HCT116 (cell line): Measurements from ENCODE around the gene MMD2. TPM values are rescaled to one million over a fixed set of nuclear protein-coding genes. Genes with fewer than 3 reads are reported as not detected.

Experiments used
- ATAC-seq: fragments of 200-7000 bp; cut with Tn5 transposase; 2 replicates; pipeline ENCODE4 v1.9.1; 2020; ENCODE audit warnings: mild to moderate bottlenecking, moderate library complexity
- BruUV-seq: library from RNA; stranded (reverse); fragments of 400-500 nt; replicated peaks from 2 replicates; lab custom pipeline; 2021; lab: Mats Ljungman, UMichigan
- CTCF ChIA-PET: fragments of 300-600 bp; sonication (Branson Sonifier 250); formaldehyde crosslinking; loops from one replicate; lab custom pipeline; 2021; ENCODE audit warnings: antibody characterized with exemption; lab: Charles Lee
- POLR2A ChIA-PET: fragments of 300-600, 350-600 bp; sonication (Branson Sonifier 250); formaldehyde crosslinking; loops from one replicate; lab custom pipeline; 2021; ENCODE audit warnings: antibody characterized with exemption; lab: Charles Lee
- RAD21 ChIA-PET, 2 experiments: fragments of 300-600 bp; sonication (Branson Sonifier 250); formaldehyde crosslinking; loops; one replicate each; lab custom pipeline; 2023; ENCODE audit warnings: low total read pairs in 2 of 2; ENCODE audit not compliant: uncharacterized antibody in 2 of 2, unreplicated experiment in 2 of 2, low non-redundant PET in 1 of 2; lab: Charles Lee
- DNase-seq: peaks from one replicate; pipeline ENCODE4 v3.0.0-alpha.2; 2010; ENCODE audit warnings: low read depth, low spot score
- H2AFZ ChIP-seq: fragments of 200-600 bp; shearing (Covaris generic), sonication (generic); 2 replicates; pipeline ENCODE4 v1.6.1; 2017; ENCODE audit warnings: low read depth, mixed run types, mixed read lengths, antibody characterized with exemption, low read length; ENCODE audit not compliant: poor library complexity, severe bottlenecking
- H3K27ac ChIP-seq: 2 replicates; pipeline ENCODE4 v1.5.1; 2012; ENCODE audit warnings: low read depth, low read length
- H3K27me3 ChIP-seq: fragments of 200-600 bp; sonication (generic); 2 replicates; pipeline ENCODE4 v1.6.1; 2016; ENCODE audit warnings: mixed run types, low read length, mixed read lengths; ENCODE audit not compliant: insufficient read depth
- H3K36me3 ChIP-seq, 2 experiments: fragments of 200-500 bp in 1 of 2; fragments of 200-600 bp in 1 of 2; sonication (Bioruptor generic) in 1 of 2; sonication (generic) in 1 of 2; 2 replicates each; pipeline versions ENCODE4 v1.5.1 to v1.6.1; 2014 to 2016; ENCODE audit warnings: low read length in 2 of 2, inconsistent platforms in 1 of 2, mixed read lengths in 1 of 2, mixed run types in 1 of 2; ENCODE audit not compliant: insufficient read depth in 2 of 2, control insufficient read depth in 1 of 2
- H3K4me1 ChIP-seq, 2 experiments: fragments of 200-600 bp in 1 of 2; sonication (generic) in 1 of 2; 2 replicates each; pipeline versions ENCODE4 v1.5.1 to v1.6.1; 2012 to 2017; ENCODE audit warnings: low read length in 2 of 2, inconsistent platforms in 1 of 2, mild to moderate bottlenecking in 1 of 2, mixed read lengths in 1 of 2, mixed run types in 1 of 2, moderate library complexity in 1 of 2; ENCODE audit not compliant: insufficient read depth in 2 of 2, control insufficient read depth in 1 of 2
- H3K4me2 ChIP-seq: fragments of 200-600 bp; sonication (generic); 2 replicates; pipeline ENCODE4 v1.6.1; 2017; ENCODE audit warnings: mixed run types, low read length, mixed read lengths
- H3K4me3 ChIP-seq, 2 experiments: fragments of 200-600 bp in 1 of 2; sonication (generic) in 1 of 2; replicated peaks in 1 of 2; 2 replicates each; pipeline ENCODE4 v1.5.1; 2011 to 2016; ENCODE audit warnings: low read length in 2 of 2, control low read depth in 1 of 2, low read depth in 1 of 2, mild to moderate bottlenecking in 1 of 2, mixed read lengths in 1 of 2, mixed run types in 1 of 2
- H3K79me2 ChIP-seq: fragments of 200-600 bp; sonication (generic); 2 replicates; pipeline ENCODE4 v1.6.1; 2017; ENCODE audit warnings: mild to moderate bottlenecking, mixed run types, low read length, moderate library complexity, mixed read lengths; ENCODE audit not compliant: insufficient read depth
- H3K9ac ChIP-seq: fragments of 200-600 bp; sonication (generic); 2 replicates; pipeline ENCODE4 v1.6.1; 2016; ENCODE audit warnings: low read length, mixed read lengths
- H3K9me2 ChIP-seq: fragments of 200-600 bp; sonication (generic), shearing (Covaris generic); 2 replicates; pipeline ENCODE4 v1.6.1; 2017; ENCODE audit warnings: mixed run types, mild to moderate bottlenecking, moderate library complexity; ENCODE audit not compliant: insufficient read depth
- H3K9me3 ChIP-seq, 2 experiments: fragments of 200-500 bp in 1 of 2; fragments of 200-600 bp in 1 of 2; sonication (Bioruptor generic) in 1 of 2; sonication (generic) in 1 of 2; 2 replicates each; pipeline ENCODE4 v1.6.1; 2014 to 2017; ENCODE audit warnings: low read length in 2 of 2, mixed read lengths in 2 of 2, inconsistent platforms in 1 of 2, low read depth in 1 of 2, mild to moderate bottlenecking in 1 of 2, mixed run types in 1 of 2, moderate library complexity in 1 of 2; ENCODE audit not compliant: control insufficient read depth in 1 of 2, insufficient read depth in 1 of 2
- H4K20me1 ChIP-seq: fragments of 200-600 bp; sonication (generic), shearing (Covaris generic); 2 replicates; pipeline ENCODE4 v1.6.1; 2017; ENCODE audit warnings: mixed run types, mild to moderate bottlenecking, moderate library complexity; ENCODE audit not compliant: insufficient read depth
- CEBPB ChIP-seq: IDR thresholded peaks from 2 replicates; pipeline ENCODE4 v1.6.1; 2012; ENCODE audit warnings: low read depth
- EGR1 ChIP-seq: IDR thresholded peaks from 2 replicates; pipeline ENCODE4 v1.6.1; 2012; ENCODE audit warnings: low read depth
- ELF1 ChIP-seq: IDR thresholded peaks from 2 replicates; pipeline ENCODE4 v1.6.1; 2012; ENCODE audit warnings: low read depth, borderline replicate concordance
- EZH2 ChIP-seq: fragments of 200-600 bp; sonication (generic); IDR thresholded peaks from 2 replicates; pipeline ENCODE4 v1.6.1; 2017; ENCODE audit warnings: antibody characterized with exemption, mixed run types
- FOSL1 ChIP-seq: IDR thresholded peaks from 2 replicates; pipeline ENCODE4 v1.6.1; 2012; ENCODE audit warnings: low read depth
- JUND ChIP-seq: IDR thresholded peaks from 2 replicates; pipeline ENCODE4 v1.6.1; 2012
- POLR2A ChIP-seq: IDR thresholded peaks from 2 replicates; pipeline ENCODE4 v1.7.0; 2011; ENCODE audit warnings: borderline replicate concordance; ENCODE audit not compliant: insufficient read depth, insufficient read length; ENCODE audit errors: extremely low read depth
- RAD21 ChIP-seq: IDR thresholded peaks from 2 replicates; pipeline ENCODE4 v1.6.1; 2012; ENCODE audit warnings: low read depth, mild to moderate bottlenecking
- REST ChIP-seq: IDR thresholded peaks from 2 replicates; pipeline ENCODE4 v1.6.1; 2012; ENCODE audit warnings: low read depth
- SP1 ChIP-seq: IDR thresholded peaks from 2 replicates; pipeline ENCODE4 v1.6.1; 2012; ENCODE audit warnings: low read depth
- SRF ChIP-seq: IDR thresholded peaks from 2 replicates; pipeline ENCODE4 v1.6.1; 2012; ENCODE audit warnings: low read depth
- ZBTB33 ChIP-seq: IDR thresholded peaks from 2 replicates; pipeline ENCODE4 v1.6.1; 2011; ENCODE audit warnings: mild to moderate bottlenecking, low read length, moderate library complexity; ENCODE audit not compliant: insufficient replicate concordance; ENCODE audit errors: extremely low read depth
- ZFX ChIP-seq: fragments of 450-650 bp; IDR thresholded peaks from 2 replicates; pipeline ENCODE4 v1.6.1; 2017
- intact Hi-C: fragments of 100-400 bp; cut with micrococcal nuclease; formaldehyde crosslinking; loops from 2 replicates; pipeline ENCODE4 v1.10.0; 2022
- total RNA-seq: library from RNA; stranded (reverse); gene quantifications from one replicate; pipeline ENCODE4 v1.2.1, GENCODE V29; 2021; ENCODE audit not compliant: unreplicated experiment
- TF ChIP-seq, protein P1 (sequence below): IDR thresholded peaks from 2 replicates; pipeline ENCODE4 v1.6.1; 2012
- TF ChIP-seq, protein P2 (sequence below): IDR thresholded peaks from 2 replicates; pipeline ENCODE4 v1.6.1; 2012
- TF ChIP-seq, protein P3 (sequence below), 3 experiments: fragments of 200-600 bp in 1 of 3; sonication (generic) in 1 of 3; IDR thresholded peaks in 2 of 3; conservative IDR thresholded peaks in 1 of 3; 2 replicates each; pipeline ENCODE4 v1.5.1; 2012 to 2017; ENCODE audit warnings: low read depth in 2 of 3, low read length in 2 of 3, antibody characterized with exemption in 1 of 3, borderline replicate concordance in 1 of 3, control low read depth in 1 of 3, mild to moderate bottlenecking in 1 of 3, mixed read lengths in 1 of 3, mixed run types in 1 of 3, moderate library complexity in 1 of 3; ENCODE audit not compliant: insufficient read depth in 1 of 3

Gene MMD2
- total RNA-seq, 1 experiment from 2014 or later, result not detected

DNA sequence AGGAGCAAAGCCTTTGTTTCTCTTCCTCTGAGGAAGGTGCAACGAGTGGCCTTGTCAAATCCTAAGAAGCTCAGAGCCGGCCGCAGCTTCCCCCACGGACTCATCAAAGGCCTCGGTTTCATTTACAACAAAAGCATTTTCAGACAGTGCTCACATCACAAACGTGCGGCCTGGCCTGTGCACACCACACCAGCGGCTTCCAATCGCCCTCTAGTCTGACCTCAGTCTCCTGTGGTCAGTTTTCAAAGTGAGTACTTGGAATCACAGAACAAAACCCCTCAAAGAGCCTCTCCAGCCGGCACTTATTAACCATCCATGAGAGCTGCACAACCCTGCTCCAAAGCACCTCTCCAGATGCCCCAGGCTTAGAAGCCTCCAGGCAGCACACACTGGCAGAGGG, 78.8 kb downstream of the MMD2 start:
- H3K79me2 ChIP-seq, result 0 out of 2 replicates have a peak, but pooled peaks cover 4% of the 10 kb centered on the region
- H3K4me2 ChIP-seq, result no peak overlapping the region
- no TSS peak for BruUV-seq
- ChIA-PET POLR2A (no interaction called here), CTCF (no interaction called here), RAD21 (no interaction called here)
- no peaks in the 10 kb centered on the region for H3K27me3 ChIP-seq
- H3K9me2 ChIP-seq, result no peaks in the 10 kb centered on the region
- TF ChIP-seq ZFX (no peak), ZBTB33 (no peak), REST (no peak), EGR1 (no peak), CEBPB (no peak), SRF (no peak), EZH2 (no peak), ELF1 (no peak), FOSL1 (no peak), SP1 (no peak), JUND (no peak), POLR2A (no peak), RAD21 (no peak)
- TF ChIP-seq, protein P1, sequence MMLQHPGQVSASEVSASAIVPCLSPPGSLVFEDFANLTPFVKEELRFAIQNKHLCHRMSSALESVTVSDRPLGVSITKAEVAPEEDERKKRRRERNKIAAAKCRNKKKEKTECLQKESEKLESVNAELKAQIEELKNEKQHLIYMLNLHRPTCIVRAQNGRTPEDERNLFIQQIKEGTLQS, result no peak
- TF ChIP-seq, protein P2, sequence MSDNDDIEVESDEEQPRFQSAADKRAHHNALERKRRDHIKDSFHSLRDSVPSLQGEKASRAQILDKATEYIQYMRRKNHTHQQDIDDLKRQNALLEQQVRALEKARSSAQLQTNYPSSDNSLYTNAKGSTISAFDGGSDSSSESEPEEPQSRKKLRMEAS, result no peak
- TF ChIP-seq, protein P3, sequence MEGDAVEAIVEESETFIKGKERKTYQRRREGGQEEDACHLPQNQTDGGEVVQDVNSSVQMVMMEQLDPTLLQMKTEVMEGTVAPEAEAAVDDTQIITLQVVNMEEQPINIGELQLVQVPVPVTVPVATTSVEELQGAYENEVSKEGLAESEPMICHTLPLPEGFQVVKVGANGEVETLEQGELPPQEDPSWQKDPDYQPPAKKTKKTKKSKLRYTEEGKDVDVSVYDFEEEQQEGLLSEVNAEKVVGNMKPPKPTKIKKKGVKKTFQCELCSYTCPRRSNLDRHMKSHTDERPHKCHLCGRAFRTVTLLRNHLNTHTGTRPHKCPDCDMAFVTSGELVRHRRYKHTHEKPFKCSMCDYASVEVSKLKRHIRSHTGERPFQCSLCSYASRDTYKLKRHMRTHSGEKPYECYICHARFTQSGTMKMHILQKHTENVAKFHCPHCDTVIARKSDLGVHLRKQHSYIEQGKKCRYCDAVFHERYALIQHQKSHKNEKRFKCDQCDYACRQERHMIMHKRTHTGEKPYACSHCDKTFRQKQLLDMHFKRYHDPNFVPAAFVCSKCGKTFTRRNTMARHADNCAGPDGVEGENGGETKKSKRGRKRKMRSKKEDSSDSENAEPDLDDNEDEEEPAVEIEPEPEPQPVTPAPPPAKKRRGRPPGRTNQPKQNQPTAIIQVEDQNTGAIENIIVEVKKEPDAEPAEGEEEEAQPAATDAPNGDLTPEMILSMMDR (IDR thresholded peaks at IDR 0.05 in 2 of 3, conservative IDR thresholded peaks at IDR 0.05 in 1 of 3; ENCODE audit: borderline replicate concordance in 1 of 3, insufficient read depth in 1 of 3, low read depth in 2 of 3, low read length in 2 of 3), result no peak
- DNase-seq, result no peak
- H3K4me1 ChIP-seq, result peaks cover 0 to 8% of the 10 kb centered on the region in 2 experiments; a peak in 2 of 4 replicates
- H3K27ac ChIP-seq, result no peak overlapping the region
- H3K9me3 ChIP-seq, result no peaks in the 10 kb centered on the region
- intact Hi-C loops, result no loop called here
- no peak for ATAC-seq
- H3K9ac ChIP-seq, result no peak overlapping the region
- no peak overlapping the region for H2AFZ ChIP-seq
- H3K36me3 ChIP-seq, result no peaks in the 10 kb centered on the region; a peak in 1 of 4 replicates
- H4K20me1 ChIP-seq, result no peaks in the 10 kb centered on the region
- H3K4me3 ChIP-seq, result no peak overlapping the region
